HCT116 (cell line): ENCODE results near the gene AVEN. TPM values are rescaled to one million over a fixed set of nuclear protein-coding genes. Genes with fewer than 3 reads are reported as not detected.

Experiments
- ATAC-seq: fragments of 200-7000 bp; cut with Tn5 transposase; 2 replicates; pipeline ENCODE4 v1.9.1; 2020; ENCODE audit warnings: mild to moderate bottlenecking, moderate library complexity
- BruUV-seq: library from RNA; stranded (reverse); fragments of 400-500 nt; replicated peaks from 2 replicates; lab custom pipeline; 2021; lab: Mats Ljungman, UMichigan
- CTCF ChIA-PET: fragments of 300-600 bp; sonication (Branson Sonifier 250); formaldehyde crosslinking; loops from one replicate; lab custom pipeline; 2021; ENCODE audit warnings: antibody characterized with exemption; lab: Charles Lee
- POLR2A ChIA-PET: fragments of 300-600, 350-600 bp; sonication (Branson Sonifier 250); formaldehyde crosslinking; loops from one replicate; lab custom pipeline; 2021; ENCODE audit warnings: antibody characterized with exemption; lab: Charles Lee
- RAD21 ChIA-PET, 2 experiments: fragments of 300-600 bp; sonication (Branson Sonifier 250); formaldehyde crosslinking; loops; one replicate each; lab custom pipeline; 2023; ENCODE audit warnings: low total read pairs in 2 of 2; ENCODE audit not compliant: uncharacterized antibody in 2 of 2, unreplicated experiment in 2 of 2, low non-redundant PET in 1 of 2; lab: Charles Lee
- DNase-seq: peaks from one replicate; pipeline ENCODE4 v3.0.0-alpha.2; 2010; ENCODE audit warnings: low read depth, low spot score
- H2AFZ ChIP-seq: fragments of 200-600 bp; shearing (Covaris generic), sonication (generic); 2 replicates; pipeline ENCODE4 v1.6.1; 2017; ENCODE audit warnings: low read depth, mixed run types, mixed read lengths, antibody characterized with exemption, low read length; ENCODE audit not compliant: poor library complexity, severe bottlenecking
- H3K27ac ChIP-seq: 2 replicates; pipeline ENCODE4 v1.5.1; 2012; ENCODE audit warnings: low read depth, low read length
- H3K27me3 ChIP-seq: fragments of 200-600 bp; sonication (generic); 2 replicates; pipeline ENCODE4 v1.6.1; 2016; ENCODE audit warnings: mixed run types, low read length, mixed read lengths; ENCODE audit not compliant: insufficient read depth
- H3K36me3 ChIP-seq, 2 experiments: fragments of 200-500 bp in 1 of 2; fragments of 200-600 bp in 1 of 2; sonication (Bioruptor generic) in 1 of 2; sonication (generic) in 1 of 2; 2 replicates each; pipeline versions ENCODE4 v1.5.1 to v1.6.1; 2014 to 2016; ENCODE audit warnings: low read length in 2 of 2, inconsistent platforms in 1 of 2, mixed read lengths in 1 of 2, mixed run types in 1 of 2; ENCODE audit not compliant: insufficient read depth in 2 of 2, control insufficient read depth in 1 of 2
- H3K4me1 ChIP-seq, 2 experiments: fragments of 200-600 bp in 1 of 2; sonication (generic) in 1 of 2; 2 replicates each; pipeline versions ENCODE4 v1.5.1 to v1.6.1; 2012 to 2017; ENCODE audit warnings: low read length in 2 of 2, inconsistent platforms in 1 of 2, mild to moderate bottlenecking in 1 of 2, mixed read lengths in 1 of 2, mixed run types in 1 of 2, moderate library complexity in 1 of 2; ENCODE audit not compliant: insufficient read depth in 2 of 2, control insufficient read depth in 1 of 2
- H3K4me2 ChIP-seq: fragments of 200-600 bp; sonication (generic); 2 replicates; pipeline ENCODE4 v1.6.1; 2017; ENCODE audit warnings: mixed run types, low read length, mixed read lengths
- H3K4me3 ChIP-seq, 2 experiments: fragments of 200-600 bp in 1 of 2; sonication (generic) in 1 of 2; replicated peaks in 1 of 2; 2 replicates each; pipeline ENCODE4 v1.5.1; 2011 to 2016; ENCODE audit warnings: low read length in 2 of 2, control low read depth in 1 of 2, low read depth in 1 of 2, mild to moderate bottlenecking in 1 of 2, mixed read lengths in 1 of 2, mixed run types in 1 of 2
- H3K79me2 ChIP-seq: fragments of 200-600 bp; sonication (generic); 2 replicates; pipeline ENCODE4 v1.6.1; 2017; ENCODE audit warnings: mild to moderate bottlenecking, mixed run types, low read length, moderate library complexity, mixed read lengths; ENCODE audit not compliant: insufficient read depth
- H3K9ac ChIP-seq: fragments of 200-600 bp; sonication (generic); 2 replicates; pipeline ENCODE4 v1.6.1; 2016; ENCODE audit warnings: low read length, mixed read lengths
- H3K9me2 ChIP-seq: fragments of 200-600 bp; sonication (generic), shearing (Covaris generic); 2 replicates; pipeline ENCODE4 v1.6.1; 2017; ENCODE audit warnings: mixed run types, mild to moderate bottlenecking, moderate library complexity; ENCODE audit not compliant: insufficient read depth
- H3K9me3 ChIP-seq, 2 experiments: fragments of 200-500 bp in 1 of 2; fragments of 200-600 bp in 1 of 2; sonication (Bioruptor generic) in 1 of 2; sonication (generic) in 1 of 2; 2 replicates each; pipeline ENCODE4 v1.6.1; 2014 to 2017; ENCODE audit warnings: low read length in 2 of 2, mixed read lengths in 2 of 2, inconsistent platforms in 1 of 2, low read depth in 1 of 2, mild to moderate bottlenecking in 1 of 2, mixed run types in 1 of 2, moderate library complexity in 1 of 2; ENCODE audit not compliant: control insufficient read depth in 1 of 2, insufficient read depth in 1 of 2
- H4K20me1 ChIP-seq: fragments of 200-600 bp; sonication (generic), shearing (Covaris generic); 2 replicates; pipeline ENCODE4 v1.6.1; 2017; ENCODE audit warnings: mixed run types, mild to moderate bottlenecking, moderate library complexity; ENCODE audit not compliant: insufficient read depth
- ATF3 ChIP-seq: IDR thresholded peaks from 2 replicates; pipeline ENCODE4 v1.6.1; 2012
- CEBPB ChIP-seq: IDR thresholded peaks from 2 replicates; pipeline ENCODE4 v1.6.1; 2012; ENCODE audit warnings: low read depth
- EGR1 ChIP-seq: IDR thresholded peaks from 2 replicates; pipeline ENCODE4 v1.6.1; 2012; ENCODE audit warnings: low read depth
- ELF1 ChIP-seq: IDR thresholded peaks from 2 replicates; pipeline ENCODE4 v1.6.1; 2012; ENCODE audit warnings: low read depth, borderline replicate concordance
- EZH2phosphoT487 ChIP-seq: fragments of 200-600 bp; IDR thresholded peaks from 2 replicates; pipeline ENCODE4 v1.6.1; 2018; ENCODE audit warnings: antibody characterized with exemption, borderline replicate concordance
- POLR2A ChIP-seq: IDR thresholded peaks from 2 replicates; pipeline ENCODE4 v1.7.0; 2011; ENCODE audit warnings: borderline replicate concordance; ENCODE audit not compliant: insufficient read depth, insufficient read length; ENCODE audit errors: extremely low read depth
- SIN3A ChIP-seq: IDR thresholded peaks from 2 replicates; pipeline ENCODE4 v1.6.1; 2012; ENCODE audit warnings: low read depth
- SP1 ChIP-seq: IDR thresholded peaks from 2 replicates; pipeline ENCODE4 v1.6.1; 2012; ENCODE audit warnings: low read depth
- SRF ChIP-seq: IDR thresholded peaks from 2 replicates; pipeline ENCODE4 v1.6.1; 2012; ENCODE audit warnings: low read depth
- ZFX ChIP-seq: fragments of 450-650 bp; IDR thresholded peaks from 2 replicates; pipeline ENCODE4 v1.6.1; 2017
- intact Hi-C: fragments of 100-400 bp; cut with micrococcal nuclease; formaldehyde crosslinking; loops from 2 replicates; pipeline ENCODE4 v1.10.0; 2022
- total RNA-seq: library from RNA; stranded (reverse); gene quantifications from one replicate; pipeline ENCODE4 v1.2.1, GENCODE V29; 2021; ENCODE audit not compliant: unreplicated experiment
- TF ChIP-seq, protein P1 (sequence below): IDR thresholded peaks from 2 replicates; pipeline ENCODE4 v1.6.1; 2011; ENCODE audit warnings: mild to moderate bottlenecking, low read length, moderate library complexity; ENCODE audit not compliant: insufficient replicate concordance; ENCODE audit errors: extremely low read depth
- TF ChIP-seq, protein P2 (sequence below): IDR thresholded peaks from 2 replicates; pipeline ENCODE4 v1.6.1; 2012
- TF ChIP-seq, protein P3 (sequence below): IDR thresholded peaks from 2 replicates; pipeline ENCODE4 v1.6.1; 2012; ENCODE audit warnings: low read depth

Gene AVEN
- total RNA-seq, 1 experiment from 2014 or later = 6.8 TPM

DNA sequence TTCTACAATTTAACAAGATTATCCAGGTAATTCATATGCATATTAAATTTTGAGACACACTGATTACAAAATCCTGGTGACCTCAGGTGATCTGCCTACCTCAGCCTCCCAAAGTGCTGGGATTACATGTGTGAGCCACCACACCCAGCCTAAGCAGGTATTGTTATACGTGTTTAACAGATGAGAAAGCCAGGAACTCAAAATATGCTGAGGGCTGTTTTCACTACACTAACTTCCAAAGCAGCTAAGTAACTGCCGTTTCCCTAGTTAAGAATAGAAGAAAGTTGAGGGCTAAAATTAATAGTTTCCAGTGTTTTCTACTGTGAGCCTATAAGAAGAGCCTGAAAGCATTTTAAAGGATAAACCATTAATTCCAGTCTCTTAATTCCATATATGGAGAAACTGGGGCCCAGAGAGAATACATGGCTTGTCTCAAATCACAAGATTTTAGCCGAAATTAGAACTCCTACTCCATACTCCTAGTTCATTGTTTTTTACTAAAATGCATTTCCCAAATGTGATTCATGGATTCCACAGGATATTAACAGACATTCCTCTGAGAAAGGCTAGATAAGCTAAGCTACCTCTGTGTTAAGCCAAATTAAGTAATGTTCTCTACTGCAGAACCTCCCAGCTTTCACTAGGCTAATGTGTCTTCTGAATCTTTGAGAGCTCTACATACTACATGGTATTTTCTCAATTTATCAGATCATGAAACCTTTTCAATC is 17.0 kb upstream of the AVEN start:
- intact Hi-C loops = no loop called here
- Histone ChIP-seq H3K79me2 (no peaks in the 10 kb centered on the region), H3K27me3 (no peaks in the 10 kb centered on the region), H3K4me2 (no peak overlapping the region), H3K4me1 (no peaks in the 10 kb centered on the region), H3K27ac (no peak overlapping the region), H3K9me2 (no peaks in the 10 kb centered on the region), H2AFZ (no peak overlapping the region), H3K36me3 (no peaks in the 10 kb centered on the region), H3K4me3 (no peak overlapping the region), H4K20me1 (no peaks in the 10 kb centered on the region), H3K9me3 (no peaks in the 10 kb centered on the region), H3K9ac (no peak overlapping the region)
- POLR2A ChIA-PET = no interaction called here
- TF ChIP-seq ATF3 (no peak), ELF1 (no peak)
- TF ChIP-seq, protein P1, sequence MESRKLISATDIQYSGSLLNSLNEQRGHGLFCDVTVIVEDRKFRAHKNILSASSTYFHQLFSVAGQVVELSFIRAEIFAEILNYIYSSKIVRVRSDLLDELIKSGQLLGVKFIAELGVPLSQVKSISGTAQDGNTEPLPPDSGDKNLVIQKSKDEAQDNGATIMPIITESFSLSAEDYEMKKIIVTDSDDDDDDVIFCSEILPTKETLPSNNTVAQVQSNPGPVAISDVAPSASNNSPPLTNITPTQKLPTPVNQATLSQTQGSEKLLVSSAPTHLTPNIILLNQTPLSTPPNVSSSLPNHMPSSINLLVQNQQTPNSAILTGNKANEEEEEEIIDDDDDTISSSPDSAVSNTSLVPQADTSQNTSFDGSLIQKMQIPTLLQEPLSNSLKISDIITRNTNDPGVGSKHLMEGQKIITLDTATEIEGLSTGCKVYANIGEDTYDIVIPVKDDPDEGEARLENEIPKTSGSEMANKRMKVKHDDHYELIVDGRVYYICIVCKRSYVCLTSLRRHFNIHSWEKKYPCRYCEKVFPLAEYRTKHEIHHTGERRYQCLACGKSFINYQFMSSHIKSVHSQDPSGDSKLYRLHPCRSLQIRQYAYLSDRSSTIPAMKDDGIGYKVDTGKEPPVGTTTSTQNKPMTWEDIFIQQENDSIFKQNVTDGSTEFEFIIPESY = no peak
- no TSS peak for BruUV-seq
- CTCF ChIA-PET = no interaction called here
- ATAC-seq (no peak), DNase-seq (no peak)
- RAD21 ChIA-PET = no interaction called here

DNA sequence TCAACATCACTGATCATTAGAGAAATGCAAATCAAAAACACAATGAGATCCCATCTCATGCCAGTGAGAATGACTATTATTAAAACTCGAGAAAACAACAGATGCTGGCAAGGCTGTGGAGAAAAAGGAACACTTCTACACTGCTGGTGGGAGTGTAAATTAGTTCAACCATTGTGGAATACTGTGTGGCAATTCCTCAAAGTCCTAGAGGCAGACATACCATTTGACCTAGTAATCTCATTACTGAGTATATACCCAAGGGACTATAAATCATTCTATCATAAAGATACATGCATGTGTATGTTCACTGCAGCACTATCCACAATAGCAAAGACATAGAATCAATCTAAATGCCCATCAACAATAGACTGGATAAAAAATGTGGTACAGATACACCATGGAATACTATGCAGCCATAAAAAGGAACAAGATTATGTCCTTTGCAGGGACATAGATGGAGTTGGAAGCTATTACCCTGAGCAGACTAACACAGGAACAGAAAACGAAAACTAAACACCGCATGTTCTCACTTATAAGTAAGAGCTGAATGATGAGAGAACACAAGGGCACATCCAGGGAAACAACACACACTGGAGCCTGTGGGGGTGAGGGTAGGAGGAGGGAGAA is 15.2 kb upstream of the AVEN start:
- Histone ChIP-seq H3K4me2 (no peak overlapping the region), H3K9ac (no peak overlapping the region), H3K4me3 (no peak overlapping the region), H3K36me3 (no peaks in the 10 kb centered on the region), H3K27me3 (no peaks in the 10 kb centered on the region), H3K4me1 (no peaks in the 10 kb centered on the region), H3K9me3 (no peaks in the 10 kb centered on the region), H4K20me1 (no peaks in the 10 kb centered on the region), H3K27ac (no peak overlapping the region), H2AFZ (no peak overlapping the region), H3K9me2 (no peaks in the 10 kb centered on the region), H3K79me2 (no peaks in the 10 kb centered on the region)
- ChIA-PET CTCF (no interaction called here), POLR2A (no interaction called here), RAD21 (no interaction called here)
- no peak for DNase-seq
- intact Hi-C loops = no loop called here
- no TSS peak for BruUV-seq
- ATAC-seq = no peak
- TF ChIP-seq SRF (no peak), POLR2A (no peak), ZFX (no peak), EZH2phosphoT487 (no peak), ATF3 (no peak), CEBPB (no peak), EGR1 (no peak), ELF1 (no peak), SIN3A (no peak), SP1 (no peak)
- TF ChIP-seq, protein P2, sequence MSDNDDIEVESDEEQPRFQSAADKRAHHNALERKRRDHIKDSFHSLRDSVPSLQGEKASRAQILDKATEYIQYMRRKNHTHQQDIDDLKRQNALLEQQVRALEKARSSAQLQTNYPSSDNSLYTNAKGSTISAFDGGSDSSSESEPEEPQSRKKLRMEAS = no peak
- TF ChIP-seq, protein P3, sequence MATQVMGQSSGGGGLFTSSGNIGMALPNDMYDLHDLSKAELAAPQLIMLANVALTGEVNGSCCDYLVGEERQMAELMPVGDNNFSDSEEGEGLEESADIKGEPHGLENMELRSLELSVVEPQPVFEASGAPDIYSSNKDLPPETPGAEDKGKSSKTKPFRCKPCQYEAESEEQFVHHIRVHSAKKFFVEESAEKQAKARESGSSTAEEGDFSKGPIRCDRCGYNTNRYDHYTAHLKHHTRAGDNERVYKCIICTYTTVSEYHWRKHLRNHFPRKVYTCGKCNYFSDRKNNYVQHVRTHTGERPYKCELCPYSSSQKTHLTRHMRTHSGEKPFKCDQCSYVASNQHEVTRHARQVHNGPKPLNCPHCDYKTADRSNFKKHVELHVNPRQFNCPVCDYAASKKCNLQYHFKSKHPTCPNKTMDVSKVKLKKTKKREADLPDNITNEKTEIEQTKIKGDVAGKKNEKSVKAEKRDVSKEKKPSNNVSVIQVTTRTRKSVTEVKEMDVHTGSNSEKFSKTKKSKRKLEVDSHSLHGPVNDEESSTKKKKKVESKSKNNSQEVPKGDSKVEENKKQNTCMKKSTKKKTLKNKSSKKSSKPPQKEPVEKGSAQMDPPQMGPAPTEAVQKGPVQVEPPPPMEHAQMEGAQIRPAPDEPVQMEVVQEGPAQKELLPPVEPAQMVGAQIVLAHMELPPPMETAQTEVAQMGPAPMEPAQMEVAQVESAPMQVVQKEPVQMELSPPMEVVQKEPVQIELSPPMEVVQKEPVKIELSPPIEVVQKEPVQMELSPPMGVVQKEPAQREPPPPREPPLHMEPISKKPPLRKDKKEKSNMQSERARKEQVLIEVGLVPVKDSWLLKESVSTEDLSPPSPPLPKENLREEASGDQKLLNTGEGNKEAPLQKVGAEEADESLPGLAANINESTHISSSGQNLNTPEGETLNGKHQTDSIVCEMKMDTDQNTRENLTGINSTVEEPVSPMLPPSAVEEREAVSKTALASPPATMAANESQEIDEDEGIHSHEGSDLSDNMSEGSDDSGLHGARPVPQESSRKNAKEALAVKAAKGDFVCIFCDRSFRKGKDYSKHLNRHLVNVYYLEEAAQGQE = no peak
